Activated B cell treated with CpG ODN at 0.5 μM for 24 hours (primary cell): ENCODE data around the gene MGMT. TPM values are rescaled to one million over a fixed set of nuclear protein-coding genes. Genes with fewer than 3 reads are reported as not detected.

Source experiments
- ATAC-seq: fragments of 200-7000 bp; cut with Tn5 transposase; one replicate; pipeline ENCODE4 v1.10.0; 2021; ENCODE audit warnings: low read depth, mild to moderate bottlenecking, moderate library complexity
- CTCF ChIA-PET: fragments of 350-600 bp; sonication (Branson Sonifier 250); formaldehyde crosslinking; loops from one replicate; lab custom pipeline; 2021; ENCODE audit warnings: antibody characterized with exemption; lab: Charles Lee
- POLR2A ChIA-PET: fragments of 350-600 bp; sonication (Branson Sonifier 250); formaldehyde crosslinking; loops from one replicate; lab custom pipeline; 2021; ENCODE audit warnings: antibody characterized with exemption; lab: Charles Lee
- DNase-seq: peaks from one replicate; pipeline ENCODE4 v3.0.0; 2022
- H3K27ac Mint-ChIP-seq: one replicate; pipeline ENCODE4 v1.8.0; 2020; ENCODE audit warnings: mixed read lengths
- H3K27me3 Mint-ChIP-seq: one replicate; pipeline ENCODE4 v1.8.0; 2021; ENCODE audit warnings: mixed read lengths
- H3K36me3 Mint-ChIP-seq: one replicate; pipeline ENCODE4 v1.8.0; 2021; ENCODE audit warnings: low read depth, mixed read lengths
- H3K4me1 Mint-ChIP-seq: one replicate; pipeline ENCODE4 v1.8.0; 2021; ENCODE audit warnings: mixed read lengths
- H3K4me3 Mint-ChIP-seq: one replicate; pipeline ENCODE4 v1.8.0; 2020; ENCODE audit warnings: mild to moderate bottlenecking, mixed read lengths
- H3K9me3 Mint-ChIP-seq: one replicate; pipeline ENCODE4 v1.8.0; 2020; ENCODE audit warnings: mixed read lengths
- CTCF ChIP-seq: fragments of 200-600 bp; IDR thresholded peaks from one replicate; pipeline ENCODE4 v1.8.0; 2022; ENCODE audit warnings: antibody characterized with exemption, mild to moderate bottlenecking
- intact Hi-C: fragments of 100-400 bp; cut with micrococcal nuclease; formaldehyde crosslinking; loops from one replicate; pipeline ENCODE4 v1.15.1; 2024
- total RNA-seq: library from RNA; stranded (reverse); gene quantifications from 2 replicates; pipeline ENCODE4 v1.2.3, GENCODE V29; 2022

The MGMT gene
- total RNA-seq, 1 donor from 2014 or later, result 25.8 TPM

GRCh38 chr10:129564923-129565322 lies 97.9 kb downstream of the MGMT start:
- CTCF ChIA-PET, result no interaction called here
- H3K9me3 Mint-ChIP-seq, result no peaks in the 10 kb centered on the region
- no peak for DNase-seq
- intact Hi-C loops, result no loop called here
- POLR2A ChIA-PET, result no interaction called here
- H3K27me3 Mint-ChIP-seq, result no peaks in the 10 kb centered on the region
- no peaks in the 10 kb centered on the region for H3K4me1 Mint-ChIP-seq
- no peak overlapping the region for H3K27ac Mint-ChIP-seq
- ATAC-seq, result no peak
- no peak for TF ChIP-seq CTCF
- peaks cover 25% of the 10 kb centered on the region for H3K36me3 Mint-ChIP-seq
- no peak overlapping the region for H3K4me3 Mint-ChIP-seq

GRCh38 chr10:129568583-129569344 lies 101.7 kb downstream of the MGMT start:
- peaks cover 29% of the 10 kb centered on the region for H3K36me3 Mint-ChIP-seq
- TF ChIP-seq CTCF, result no peak
- DNase-seq (no peak), ATAC-seq (peak; percentile 37)
- no peaks in the 10 kb centered on the region for H3K9me3 Mint-ChIP-seq
- H3K4me1 Mint-ChIP-seq, result no peaks in the 10 kb centered on the region
- no peak overlapping the region for H3K27ac Mint-ChIP-seq
- CTCF ChIA-PET, result no interaction called here
- H3K27me3 Mint-ChIP-seq, result no peaks in the 10 kb centered on the region
- no peak overlapping the region for H3K4me3 Mint-ChIP-seq
- intact Hi-C loops, result no loop called here
- POLR2A ChIA-PET, result interaction anchor here (1.0 kb wide), 1 partner anchor 102 kb away, joined by 3 read pairs; the partner anchor contains the start of gene MGMT

GRCh38 chr10:129570185-129570584 lies 103.1 kb downstream of the MGMT start:
- ATAC-seq, result no peak
- no peak for DNase-seq
- H3K27me3 Mint-ChIP-seq, result no peaks in the 10 kb centered on the region
- H3K27ac Mint-ChIP-seq, result no peak overlapping the region
- intact Hi-C loops, result no loop called here
- H3K4me1 Mint-ChIP-seq, result no peaks in the 10 kb centered on the region
- ChIA-PET CTCF (no interaction called here), POLR2A (no interaction called here)
- no peaks in the 10 kb centered on the region for H3K9me3 Mint-ChIP-seq
- no peak overlapping the region for H3K4me3 Mint-ChIP-seq
- peaks cover 27% of the 10 kb centered on the region for H3K36me3 Mint-ChIP-seq
- TF ChIP-seq CTCF, result no peak

- intact Hi-C loops, result no loop called here
- ChIA-PET POLR2A (no interaction called here), CTCF (no interaction called here)
- no peak for ATAC-seq
- no peak for DNase-seq
- Mint-ChIP-seq H3K36me3 (peaks cover 7% of the 10 kb centered on the region), H3K4me1 (no peaks in the 10 kb centered on the region), H3K4me3 (no peak overlapping the region), H3K27me3 (no peaks in the 10 kb centered on the region), H3K9me3 (peaks cover 4% of the 10 kb centered on the region), H3K27ac (no peak overlapping the region)
- no peak for TF ChIP-seq CTCF
Measured at GRCh38 chr10:129579228-129579627, 112.2 kb downstream of the MGMT start.

GRCh38 chr10:129580010-129580409 lies 113.0 kb downstream of the MGMT start:
- Mint-ChIP-seq H3K4me1 (no peaks in the 10 kb centered on the region), H3K4me3 (no peak overlapping the region), H3K36me3 (peaks cover 15% of the 10 kb centered on the region), H3K9me3 (peaks cover 6% of the 10 kb centered on the region), H3K27me3 (no peaks in the 10 kb centered on the region), H3K27ac (no peak overlapping the region)
- no peak for DNase-seq
- no peak for TF ChIP-seq CTCF
- ATAC-seq, result no peak
- intact Hi-C loops, result no loop called here
- ChIA-PET CTCF (no interaction called here), POLR2A (no interaction called here)
